GM18909 (cell line): ENCODE measurements around the gene LRPPRC.
"Not testable (repeated sequence)": the region's sequence is repeated elsewhere in the genome, so short reads cannot be mapped to it uniquely, and the experiment has no call there.

ENCODE experiments used
- ATAC-seq: cut with Tn5 transposase; IDR thresholded peaks from one replicate; pipeline ENCODE4 v1.9.1; 2021; ENCODE audit warnings: mild to moderate bottlenecking; ENCODE audit not compliant: unreplicated experiment, poor library complexity

The LRPPRC gene

GRCh38 chr2:43925431-43925830 is 70.4 kb downstream of the LRPPRC start:
- no peak for ATAC-seq

GRCh38 chr2:43924463-43924862 is 71.3 kb downstream of the LRPPRC start:
- no peak for ATAC-seq

- not testable (repeated sequence) for ATAC-seq
Measured at GRCh38 chr2:43911136-43911790, 84.5 kb downstream of the LRPPRC start.

- ATAC-seq: no peak
Measured at GRCh38 chr2:43906448-43907109, 89.2 kb downstream of the LRPPRC start.

- ATAC-seq: no peak
Measured at GRCh38 chr2:43905871-43906270, 89.9 kb downstream of the LRPPRC start.

GRCh38 chr2:43905371-43905803 is 90.4 kb downstream of the LRPPRC start:
- ATAC-seq: no peak

- ATAC-seq: no peak
Measured at GRCh38 chr2:43899589-43899988, 96.2 kb downstream of the LRPPRC start.

- ATAC-seq: no peak
Measured at GRCh38 chr2:43898838-43899346, 96.9 kb downstream of the LRPPRC start.

- no peak for ATAC-seq
Measured at GRCh38 chr2:43898134-43898837, 97.5 kb downstream of the LRPPRC start.

- no peak for ATAC-seq
Measured at GRCh38 chr2:43897492-43897891, 98.3 kb downstream of the LRPPRC start.

- ATAC-seq: no peak
Measured at GRCh38 chr2:43896906-43897305, 98.9 kb downstream of the LRPPRC start.

GRCh38 chr2:43894743-43895142 is 101.0 kb downstream of the LRPPRC start:
- no peak for ATAC-seq

GRCh38 chr2:43890855-43891254 is 104.9 kb downstream of the LRPPRC start:
- ATAC-seq: no peak

- no peak for ATAC-seq
Measured at GRCh38 chr2:43889416-43889815, 106.4 kb downstream of the LRPPRC start.

GRCh38 chr2:43887176-43887575 is 108.6 kb downstream of the LRPPRC start:
- ATAC-seq: no peak

GRCh38 chr2:43885132-43885632 is 110.6 kb downstream of the LRPPRC start:
- no peak for ATAC-seq

GRCh38 chr2:43884689-43885088 is 111.1 kb downstream of the LRPPRC start:
- no peak for ATAC-seq

- no peak for ATAC-seq
Measured at GRCh38 chr2:43882312-43882711, 113.5 kb downstream of the LRPPRC start.

- ATAC-seq: no peak
Measured at GRCh38 chr2:43880952-43881351, 114.8 kb downstream of the LRPPRC start.

GRCh38 chr2:43880471-43880870 is 115.3 kb downstream of the LRPPRC start:
- ATAC-seq: no peak

- no peak for ATAC-seq
Measured at GRCh38 chr2:43879261-43879660, 116.5 kb downstream of the LRPPRC start.
